Measurements from ENCODE around the gene KDM8. TPM values are rescaled to one million over a fixed set of nuclear protein-coding genes. Genes with fewer than 3 reads are reported as not detected.
"Not testable (repeated sequence)": the region's sequence is repeated elsewhere in the genome, so short reads cannot be mapped to it uniquely, and the experiment has no call there.

Gene KDM8
- total and polyA plus RNA-seq, 4 donors, result 2.6 to 7.0 (median 4.7) TPM

DNA sequence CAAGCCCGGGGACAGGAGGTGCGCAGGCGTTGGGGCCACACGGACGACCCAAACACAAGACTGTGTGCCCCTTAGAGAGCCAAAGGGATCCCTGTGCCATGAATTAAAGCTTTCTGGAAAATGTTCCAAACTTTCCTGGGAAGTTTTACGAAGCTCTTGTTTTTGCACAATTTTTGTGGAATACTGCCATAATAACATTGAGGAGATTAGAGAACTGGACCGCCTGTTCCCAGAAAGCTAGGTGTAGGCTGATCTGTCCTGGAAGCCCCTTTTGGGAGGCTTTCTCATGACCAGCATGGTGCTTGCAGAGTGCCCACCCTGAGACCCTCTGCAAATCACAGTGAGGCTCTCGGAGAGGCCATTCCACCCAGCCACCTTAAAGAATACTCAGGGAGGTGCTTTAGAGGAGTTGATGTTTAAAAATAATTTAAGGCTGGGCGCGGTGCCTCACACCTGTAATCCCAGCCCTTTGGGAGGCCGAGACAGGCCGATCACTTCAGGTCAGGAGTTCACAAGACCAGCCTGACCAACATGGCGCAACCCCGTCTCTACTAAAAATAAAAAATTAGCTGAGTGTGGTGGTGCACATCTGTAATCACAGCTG lies 1.1 kb downstream of the KDM8 start:
- TF ChIP-seq, protein P1, sequence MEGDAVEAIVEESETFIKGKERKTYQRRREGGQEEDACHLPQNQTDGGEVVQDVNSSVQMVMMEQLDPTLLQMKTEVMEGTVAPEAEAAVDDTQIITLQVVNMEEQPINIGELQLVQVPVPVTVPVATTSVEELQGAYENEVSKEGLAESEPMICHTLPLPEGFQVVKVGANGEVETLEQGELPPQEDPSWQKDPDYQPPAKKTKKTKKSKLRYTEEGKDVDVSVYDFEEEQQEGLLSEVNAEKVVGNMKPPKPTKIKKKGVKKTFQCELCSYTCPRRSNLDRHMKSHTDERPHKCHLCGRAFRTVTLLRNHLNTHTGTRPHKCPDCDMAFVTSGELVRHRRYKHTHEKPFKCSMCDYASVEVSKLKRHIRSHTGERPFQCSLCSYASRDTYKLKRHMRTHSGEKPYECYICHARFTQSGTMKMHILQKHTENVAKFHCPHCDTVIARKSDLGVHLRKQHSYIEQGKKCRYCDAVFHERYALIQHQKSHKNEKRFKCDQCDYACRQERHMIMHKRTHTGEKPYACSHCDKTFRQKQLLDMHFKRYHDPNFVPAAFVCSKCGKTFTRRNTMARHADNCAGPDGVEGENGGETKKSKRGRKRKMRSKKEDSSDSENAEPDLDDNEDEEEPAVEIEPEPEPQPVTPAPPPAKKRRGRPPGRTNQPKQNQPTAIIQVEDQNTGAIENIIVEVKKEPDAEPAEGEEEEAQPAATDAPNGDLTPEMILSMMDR (IDR thresholded peaks at IDR 0.05; ENCODE audit: control extremely low read depth, extremely low read depth), result no peak
- no peaks in the 10 kb centered on the region for H3K27me3 ChIP-seq (ENCODE audit: control insufficient read depth in 3 of 3, insufficient read depth in 3 of 3, low read length in 2 of 3)
- peak overlapping the region; percentile 88 to 94 for H3K9ac ChIP-seq (ENCODE audit: insufficient read depth in 1 of 2, low read length in 2 of 2)
- H3K9me3 ChIP-seq (ENCODE audit: control insufficient read depth in 4 of 4, insufficient read depth in 3 of 4, low read length in 3 of 4), result no peaks in the 10 kb centered on the region
- H3K4me1 ChIP-seq (ENCODE audit: control insufficient read depth in 5 of 5, insufficient read depth in 5 of 5, low read length in 5 of 5), result peaks cover 0 to 13% (median 4%) of the 10 kb centered on the region in 5 donors
- no peak for ATAC-seq (ENCODE audit: insufficient read depth, low FRiP score)
- 51 to 60% methylated on average over 14 of the region's 14 CpGs for WGBS, 2 donors
- H3K36me3 ChIP-seq (ENCODE audit: control insufficient read depth in 4 of 4, insufficient read depth in 4 of 4, low read length in 4 of 4), result no peaks in the 10 kb centered on the region
- DNase-seq, result peak in 1 of 3 donors; percentile 65
- H3K27ac ChIP-seq (ENCODE audit: low read depth in 1 of 2, low read length in 1 of 2), result peak overlapping the region; percentile 86 to 96
- peak overlapping the region; percentile 29 for H3K4me3 ChIP-seq

DNA sequence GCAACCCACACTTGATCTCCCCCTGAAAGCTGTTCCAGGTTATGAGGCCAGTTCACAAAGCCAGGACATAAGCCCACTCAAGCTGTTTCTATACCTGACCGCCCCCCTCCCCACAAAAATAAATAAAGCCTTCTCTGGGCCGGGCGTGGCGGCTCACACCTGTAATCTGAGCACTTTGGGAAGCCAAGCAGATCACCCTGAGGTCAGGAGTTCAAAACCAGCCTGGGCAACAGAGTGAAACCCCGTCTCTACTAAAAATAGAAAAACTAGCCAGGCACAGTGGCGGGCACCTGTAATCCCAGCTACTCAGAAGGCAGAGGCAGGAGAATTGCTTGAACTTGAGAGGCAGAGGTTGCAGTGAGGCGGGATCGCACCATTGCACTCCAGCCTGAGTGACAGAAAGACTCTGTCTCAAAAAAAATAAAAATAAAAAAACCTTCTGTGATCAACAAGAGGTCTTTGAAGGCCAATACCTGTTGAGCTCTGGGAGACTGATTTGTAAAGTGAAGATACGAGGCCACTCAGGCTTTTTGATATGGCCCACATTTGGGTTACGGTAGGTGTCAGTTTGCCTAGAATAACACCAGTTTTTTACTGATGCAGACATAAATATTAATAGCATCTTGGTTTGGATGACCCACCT lies 2.2 kb downstream of the KDM8 start:
- peaks cover 0 to 7% (median 4%) of the 10 kb centered on the region in 4 donors for H3K36me3 ChIP-seq (ENCODE audit: control insufficient read depth in 4 of 4, insufficient read depth in 4 of 4, low read length in 4 of 4)
- 95% methylated on average over 10 of the region's 10 CpGs for WGBS, 2 donors
- H3K4me1 ChIP-seq (ENCODE audit: control insufficient read depth in 5 of 5, insufficient read depth in 5 of 5, low read length in 5 of 5), result peaks cover 0 to 13% (median 4%) of the 10 kb centered on the region in 5 donors
- no peak overlapping the region for H3K9ac ChIP-seq (ENCODE audit: insufficient read depth in 1 of 2, low read length in 2 of 2)
- no peak overlapping the region for H3K4me3 ChIP-seq
- ATAC-seq (ENCODE audit: insufficient read depth, low FRiP score) (no peak), DNase-seq (no peak)
- H3K27me3 ChIP-seq (ENCODE audit: control insufficient read depth in 3 of 3, insufficient read depth in 3 of 3, low read length in 2 of 3), result no peaks in the 10 kb centered on the region
- no peaks in the 10 kb centered on the region for H3K9me3 ChIP-seq (ENCODE audit: control insufficient read depth in 4 of 4, insufficient read depth in 3 of 4, low read length in 3 of 4)
- H3K27ac ChIP-seq (ENCODE audit: low read depth in 1 of 2, low read length in 1 of 2), result no peak overlapping the region
- TF ChIP-seq, protein P1 (IDR thresholded peaks at IDR 0.05; ENCODE audit: control extremely low read depth, extremely low read depth), result no peak

DNA sequence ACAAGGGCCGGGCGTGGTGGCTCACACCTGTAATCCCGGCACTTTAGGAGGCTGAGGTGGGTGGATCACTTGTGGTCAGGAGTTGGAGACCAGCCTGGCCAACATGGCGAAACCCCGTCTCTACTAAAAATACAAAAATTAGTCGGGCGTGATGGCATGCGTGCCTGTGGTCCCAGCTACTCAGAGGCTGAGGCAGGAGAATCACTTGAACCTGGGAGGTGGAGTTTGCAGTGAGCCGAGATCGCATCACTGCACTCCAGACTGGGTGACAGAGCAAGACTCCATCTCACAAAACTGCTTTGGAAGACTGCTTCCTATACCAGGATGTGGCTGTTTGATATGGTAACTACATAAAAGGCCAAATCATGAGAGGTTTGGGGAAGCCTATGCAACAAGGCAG lies 3.8 kb downstream of the KDM8 start:
- 93 to 96% methylated on average over 10 of the region's 10 CpGs for WGBS, 2 donors
- Histone ChIP-seq H3K4me1 (ENCODE audit: control insufficient read depth in 5 of 5, insufficient read depth in 5 of 5, low read length in 5 of 5) (peaks cover 0 to 13% (median 4%) of the 10 kb centered on the region in 5 donors), H3K36me3 (ENCODE audit: control insufficient read depth in 4 of 4, insufficient read depth in 4 of 4, low read length in 4 of 4) (peaks cover 2 to 11% (median 7%) of the 10 kb centered on the region in 4 donors)
- not testable (repeated sequence) for H3K9ac ChIP-seq (ENCODE audit: insufficient read depth in 1 of 2, low read length in 2 of 2); ATAC-seq (ENCODE audit: insufficient read depth, low FRiP score); H3K27me3 ChIP-seq (ENCODE audit: control insufficient read depth in 3 of 3, insufficient read depth in 3 of 3, low read length in 2 of 3); H3K9me3 ChIP-seq (ENCODE audit: control insufficient read depth in 4 of 4, insufficient read depth in 3 of 4, low read length in 3 of 4); H3K27ac ChIP-seq (ENCODE audit: low read depth in 1 of 2, low read length in 1 of 2); DNase-seq; H3K4me3 ChIP-seq

DNA sequence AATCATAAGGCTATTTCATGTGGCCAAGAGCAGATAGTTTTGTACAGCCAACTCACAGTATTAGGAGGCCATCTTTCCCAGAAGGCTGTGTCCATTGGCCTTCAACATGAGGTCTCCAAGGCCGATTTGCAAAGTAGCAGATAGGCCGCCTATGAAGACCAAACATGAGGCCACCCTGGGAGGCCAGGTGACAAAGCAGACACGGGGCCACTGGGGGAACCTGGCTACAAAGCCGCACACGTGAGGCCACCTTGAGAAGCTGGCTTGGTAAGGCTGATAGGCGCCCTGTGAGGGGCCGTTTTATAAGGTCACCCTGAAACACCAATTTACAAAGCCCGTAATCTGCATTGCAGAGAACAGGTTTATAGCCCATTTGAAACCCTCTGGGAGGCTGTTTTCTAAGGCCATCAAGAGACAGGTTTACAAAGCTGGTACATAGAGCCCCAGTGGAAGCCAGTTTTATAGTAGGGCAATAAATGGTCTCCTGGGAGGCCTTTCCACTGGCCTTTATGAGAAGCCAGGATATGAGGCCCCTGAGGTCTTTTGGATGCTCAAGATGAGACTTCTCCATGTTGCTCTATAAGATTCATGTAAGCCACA lies 4.9 kb downstream of the KDM8 start:
- peaks cover 0 to 8% (median 4%) of the 10 kb centered on the region in 5 donors for H3K4me1 ChIP-seq (ENCODE audit: control insufficient read depth in 5 of 5, insufficient read depth in 5 of 5, low read length in 5 of 5)
- DNase-seq (no peak), ATAC-seq (ENCODE audit: insufficient read depth, low FRiP score) (no peak)
- no peak overlapping the region for H3K9ac ChIP-seq (ENCODE audit: insufficient read depth in 1 of 2, low read length in 2 of 2)
- H3K27ac ChIP-seq (ENCODE audit: low read depth in 1 of 2, low read length in 1 of 2), result no peak overlapping the region
- H3K4me3 ChIP-seq, result no peak overlapping the region
- H3K36me3 ChIP-seq (ENCODE audit: control insufficient read depth in 4 of 4, insufficient read depth in 4 of 4, low read length in 4 of 4), result peaks cover 2 to 11% (median 8%) of the 10 kb centered on the region in 4 donors
- TF ChIP-seq, protein P1 (IDR thresholded peaks at IDR 0.05; ENCODE audit: control extremely low read depth, extremely low read depth), result no peak
- no peaks in the 10 kb centered on the region for H3K27me3 ChIP-seq (ENCODE audit: control insufficient read depth in 3 of 3, insufficient read depth in 3 of 3, low read length in 2 of 3)
- H3K9me3 ChIP-seq (ENCODE audit: control insufficient read depth in 4 of 4, insufficient read depth in 3 of 4, low read length in 3 of 4), result no peaks in the 10 kb centered on the region
- 95 to 97% methylated on average over 8 of the region's 8 CpGs for WGBS, 2 donors
